AG04449 (cell line): Measurements from ENCODE around the gene USH2A.

Experiments
- CTCF ChIA-PET: fragments of 350-600 bp; formaldehyde crosslinking; extraction: SDS; loops from one replicate; lab custom pipeline; 2021; ENCODE audit warnings: antibody characterized with exemption; lab: Yijun Ruan, JAX
- POLR2A ChIA-PET: fragments of 400-600, 350-600 bp; formaldehyde crosslinking; extraction: SDS; loops from one replicate; lab custom pipeline; 2020; ENCODE audit warnings: antibody characterized with exemption, inconsistent platforms; lab: Yijun Ruan, JAX
- DNase-seq: peaks from one replicate; pipeline ENCODE4 v3.0.0-alpha.2; 2010; ENCODE audit warnings: low read depth, low spot score
- H3K4me3 ChIP-seq: 2 replicates; pipeline ENCODE4 v1.5.1; 2011; ENCODE audit warnings: low read depth, mild to moderate bottlenecking, control low read depth, low read length
- CTCF ChIP-seq: IDR thresholded peaks from one replicate; pipeline ENCODE4 v1.5.1; 2011; ENCODE audit warnings: mild to moderate bottlenecking, moderate library complexity, low read length, control low read depth, inconsistent platforms; ENCODE audit not compliant: insufficient read depth; ENCODE audit errors: missing control alignments

USH2A gene

GRCh38 chr1:216387782-216388181 lies 35.5 kb downstream of the USH2A start:
- POLR2A ChIA-PET = no interaction called here
- CTCF ChIA-PET = no interaction called here
- DNase-seq = no peak
- TF ChIP-seq CTCF = no peak
- H3K4me3 ChIP-seq = no peak overlapping the region

GRCh38 chr1:216379441-216379840 lies 43.8 kb downstream of the USH2A start:
- TF ChIP-seq CTCF = no peak
- ChIA-PET CTCF (no interaction called here), POLR2A (no interaction called here)
- no peak for DNase-seq
- no peak overlapping the region for H3K4me3 ChIP-seq

- POLR2A ChIA-PET = no interaction called here
- no peak for TF ChIP-seq CTCF
- CTCF ChIA-PET = no interaction called here
- DNase-seq = no peak
- H3K4me3 ChIP-seq = no peak overlapping the region
Measured at GRCh38 chr1:216368249-216368648, 55.0 kb downstream of the USH2A start.

GRCh38 chr1:216366979-216367378 lies 56.3 kb downstream of the USH2A start:
- TF ChIP-seq CTCF = no peak
- CTCF ChIA-PET = no interaction called here
- POLR2A ChIA-PET = no interaction called here
- DNase-seq = no peak
- H3K4me3 ChIP-seq = no peak overlapping the region

GRCh38 chr1:216356945-216357344 lies 66.3 kb downstream of the USH2A start:
- CTCF ChIA-PET = interaction anchor here (1.4 kb wide), 1 partner anchor 47 kb away, joined by 4 read pairs; no protein-coding TSS in a partner anchor
- H3K4me3 ChIP-seq = no peak overlapping the region
- POLR2A ChIA-PET = no interaction called here
- no peak for DNase-seq
- no peak for TF ChIP-seq CTCF

DNA sequence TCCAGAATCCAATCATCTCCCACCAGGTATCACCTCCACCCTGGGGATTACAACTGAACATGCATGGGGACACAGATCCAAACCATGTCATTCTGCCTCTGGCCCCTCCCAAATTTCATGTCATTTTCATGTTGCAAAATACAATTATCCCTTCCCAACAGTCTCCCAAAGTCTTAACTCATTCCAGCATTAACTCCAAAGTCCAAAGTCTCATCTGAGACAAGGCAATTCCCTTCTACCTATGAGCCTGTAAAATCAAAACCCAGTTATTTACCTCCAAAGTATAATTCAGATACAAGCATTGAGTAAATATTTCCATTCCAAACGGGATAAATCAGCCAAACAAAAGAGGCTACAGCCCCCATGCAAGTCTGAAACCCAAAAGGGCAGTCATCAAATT lies 73.1 kb downstream of the USH2A start:
- CTCF ChIA-PET = no interaction called here
- POLR2A ChIA-PET = no interaction called here
- H3K4me3 ChIP-seq = no peak overlapping the region
- DNase-seq = no peak
- no peak for TF ChIP-seq CTCF
